Right lobe of liver (tissue), 6 donors: ENCODE results near the gene PIGZ. TPM values are rescaled to one million over a fixed set of nuclear protein-coding genes. Genes with fewer than 3 reads are reported as not detected.
A peak's percentile ranks its signal among the peaks of the same experiment; 100 is the strongest.

Experiments
- ATAC-seq, 4 donors: fragments of 200-7000 bp; cut with Tn5 transposase; one replicate each; pipeline ENCODE4 v1.9.1; 2020; ENCODE audit warnings: mild to moderate bottlenecking in 4 of 4, moderate library complexity in 4 of 4
- DNase-seq, 3 donors: peaks; one replicate each; pipeline ENCODE4 v3.0.0-alpha.2; 2020
- H3K27ac ChIP-seq, 3 donors: fragments of 200-600 bp; one replicate each; pipeline ENCODE4 v1.8.0; 2022
- H3K27me3 ChIP-seq, 2 donors: fragments of 200-600 bp; one replicate each; pipeline ENCODE4 v1.8.0; 2022
- H3K36me3 ChIP-seq, 4 donors: fragments of 200-600 bp; sonication (generic) in 1 of 4; one replicate each; pipeline versions ENCODE4 v1.5.1 to v1.8.0; 2017 to 2022; ENCODE audit warnings: control low read depth in 1 of 4
- H3K4me1 ChIP-seq, 4 donors: fragments of 200-600 bp; sonication (generic) in 1 of 4; one replicate each; pipeline versions ENCODE4 v1.5.1 to v1.8.0; 2017 to 2022; ENCODE audit warnings: control low read depth in 1 of 4
- H3K4me3 ChIP-seq, 3 donors: fragments of 200-600 bp; one replicate each; pipeline ENCODE4 v1.8.0; 2022
- H3K9me3 ChIP-seq, 4 donors: fragments of 200-600 bp; sonication (generic) in 1 of 4; one replicate each; pipeline versions ENCODE4 v1.5.1 to v1.8.0; 2017 to 2022; ENCODE audit warnings: control low read depth in 1 of 4
- POLR2A ChIP-seq: fragments of 450-650 bp; IDR thresholded peaks from one replicate; pipeline ENCODE4 v1.6.1; 2017; ENCODE audit warnings: antibody characterized with exemption, mild to moderate bottlenecking
- WGBS: methylation state at CpG from one replicate; pipeline ENCODE4 v1.1.6; 2018; ENCODE audit warnings: low coverage, low lambda C conversion rate; ENCODE audit not compliant: insufficient coverage; ENCODE audit errors: missing lambda C conversion rate; 5-methylcytosine and 5-hydroxymethylcytosine counted together
- intact Hi-C, 2 donors: fragments of 100-400 bp; cut with DNase I; formaldehyde crosslinking; loops; one replicate each; pipeline versions ENCODE4 v1.11.2 to v1.14.1; 2022
- total RNA-seq, 6 experiments: library from RNA; depleted of rRNA in 2 of 6; stranded (reverse); fragments of >200 nt in 2 of 6; fragmentation: NEBNext Ultra II Directional in 3 of 6; extraction: Animal tissue kit (Norgen Biotek cat#: 25700) in 3 of 6; gene quantifications; one replicate each; pipeline versions ENCODE4 v1.1.0 to v1.2.4, GENCODE V29; 2016 to 2023
- TF ChIP-seq, protein P1 (sequence below), 4 donors: fragments of 200-600 bp in 3 of 4; fragments of 450-650 bp in 1 of 4; IDR thresholded peaks; one replicate each; pipeline versions ENCODE4 v1.5.1 to v1.8.0; 2016 to 2022; ENCODE audit warnings: antibody characterized with exemption in 4 of 4, mild to moderate bottlenecking in 2 of 4
- donor health status: DM: no; HTN: yes; CAD: no.
- donor health status: DM: no; HTN: no; CAD: no.
- donor health status: DM: no; HTN: no; CAD: no.
- donor health status: DM: no; HTN: yes; CAD: no.
- donor health status: DM: no; HTN: yes; CAD: no.

The PIGZ gene
- total RNA-seq, 6 experiments from 2014 or later: 1.2 to 2.8 (median 2.4) TPM

DNA sequence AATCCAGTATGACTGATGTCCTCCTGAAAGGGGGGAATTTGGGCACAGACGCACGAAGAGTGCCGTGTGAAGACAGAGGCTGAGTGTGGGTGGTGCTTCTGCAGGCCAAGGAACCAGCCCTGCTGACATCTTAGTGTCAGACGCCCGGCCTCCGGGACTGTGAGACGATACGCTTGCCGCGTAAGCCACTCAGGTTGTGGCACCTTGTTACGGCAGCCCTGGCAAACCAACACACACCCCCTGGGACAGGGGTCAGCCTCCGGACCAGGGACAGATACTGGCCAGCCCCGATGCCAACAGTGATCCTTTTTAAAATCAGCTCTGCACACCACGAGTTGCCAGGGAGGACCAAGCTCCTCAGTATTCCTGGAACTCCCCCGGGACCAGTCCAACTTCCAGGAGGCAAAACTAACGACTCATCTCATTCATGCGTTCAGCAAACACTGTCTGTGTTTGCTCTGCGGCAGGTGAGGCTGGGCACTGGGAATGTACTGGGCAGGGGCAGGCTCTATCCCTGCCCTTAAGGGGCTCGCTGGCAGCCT is 21.2 kb upstream of the PIGZ start:
- DNase-seq: peak in 2 of 3 donors; percentile 23 to 32
- Histone ChIP-seq H3K36me3 (no peaks in the 10 kb centered on the region), H3K27me3 (no peaks in the 10 kb centered on the region), H3K4me1 (no peaks in the 10 kb centered on the region), H3K9me3 (no peaks in the 10 kb centered on the region), H3K27ac (no peak overlapping the region), H3K4me3 (no peak overlapping the region)
- no peak for ATAC-seq
- TF ChIP-seq, protein P1, sequence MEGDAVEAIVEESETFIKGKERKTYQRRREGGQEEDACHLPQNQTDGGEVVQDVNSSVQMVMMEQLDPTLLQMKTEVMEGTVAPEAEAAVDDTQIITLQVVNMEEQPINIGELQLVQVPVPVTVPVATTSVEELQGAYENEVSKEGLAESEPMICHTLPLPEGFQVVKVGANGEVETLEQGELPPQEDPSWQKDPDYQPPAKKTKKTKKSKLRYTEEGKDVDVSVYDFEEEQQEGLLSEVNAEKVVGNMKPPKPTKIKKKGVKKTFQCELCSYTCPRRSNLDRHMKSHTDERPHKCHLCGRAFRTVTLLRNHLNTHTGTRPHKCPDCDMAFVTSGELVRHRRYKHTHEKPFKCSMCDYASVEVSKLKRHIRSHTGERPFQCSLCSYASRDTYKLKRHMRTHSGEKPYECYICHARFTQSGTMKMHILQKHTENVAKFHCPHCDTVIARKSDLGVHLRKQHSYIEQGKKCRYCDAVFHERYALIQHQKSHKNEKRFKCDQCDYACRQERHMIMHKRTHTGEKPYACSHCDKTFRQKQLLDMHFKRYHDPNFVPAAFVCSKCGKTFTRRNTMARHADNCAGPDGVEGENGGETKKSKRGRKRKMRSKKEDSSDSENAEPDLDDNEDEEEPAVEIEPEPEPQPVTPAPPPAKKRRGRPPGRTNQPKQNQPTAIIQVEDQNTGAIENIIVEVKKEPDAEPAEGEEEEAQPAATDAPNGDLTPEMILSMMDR (IDR thresholded peaks at IDR 0.05): no peak
- no peak for TF ChIP-seq POLR2A
- 73% methylated on average over 6 of the region's 19 CpGs for WGBS
- intact Hi-C loops: no loop called here

DNA sequence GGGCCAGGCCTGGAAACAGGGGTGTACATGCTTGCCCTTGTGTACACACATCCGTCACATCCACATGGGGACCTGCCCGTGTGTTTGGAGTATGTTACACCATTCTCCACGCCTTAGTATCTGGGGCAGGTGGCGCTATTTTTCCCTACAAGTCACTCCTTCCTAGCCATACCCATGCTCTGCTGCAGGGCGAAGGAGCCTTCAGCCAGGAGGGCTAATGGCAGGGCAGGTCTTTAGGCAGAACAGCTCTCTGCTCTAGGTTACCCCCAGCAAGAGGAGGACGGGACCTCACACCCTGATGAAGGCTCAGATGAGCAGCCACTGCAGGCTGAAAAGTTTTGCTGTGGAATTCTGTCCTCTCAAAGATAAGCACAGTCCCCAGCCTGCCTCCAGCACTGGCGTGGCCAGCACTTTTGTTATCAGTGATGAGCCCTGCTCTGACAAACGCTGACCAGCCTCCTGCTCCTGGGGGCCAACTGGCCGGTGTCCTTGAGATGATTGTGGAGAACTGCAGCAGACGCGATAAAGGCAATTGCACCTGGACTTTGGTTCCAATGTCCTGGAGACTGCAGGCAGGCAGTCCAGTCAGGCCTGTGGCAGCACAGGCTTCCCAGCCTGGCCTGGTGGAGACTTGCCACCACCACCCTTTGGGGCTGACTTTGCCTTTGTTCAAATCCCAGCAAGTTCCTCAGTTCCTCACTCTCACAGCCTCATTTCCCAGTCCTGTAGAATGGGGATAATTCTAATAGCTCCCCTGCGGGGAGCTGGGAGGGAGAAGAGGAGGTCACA is 19.8 kb upstream of the PIGZ start:
- H3K36me3 ChIP-seq: no peaks in the 10 kb centered on the region
- intact Hi-C loops: no loop called here
- H3K9me3 ChIP-seq: no peaks in the 10 kb centered on the region
- no peaks in the 10 kb centered on the region for H3K27me3 ChIP-seq
- DNase-seq (peak in 1 of 3 donors; percentile 42), ATAC-seq (peak in 3 of 4 donors; percentile 12 to 53 (median 25))
- no peak overlapping the region for H3K4me3 ChIP-seq
- no peak for TF ChIP-seq POLR2A
- TF ChIP-seq, protein P1 (IDR thresholded peaks at IDR 0.05): no peak
- H3K4me1 ChIP-seq: no peaks in the 10 kb centered on the region
- 33% methylated on average over 3 of the region's 12 CpGs for WGBS
- no peak overlapping the region for H3K27ac ChIP-seq

DNA sequence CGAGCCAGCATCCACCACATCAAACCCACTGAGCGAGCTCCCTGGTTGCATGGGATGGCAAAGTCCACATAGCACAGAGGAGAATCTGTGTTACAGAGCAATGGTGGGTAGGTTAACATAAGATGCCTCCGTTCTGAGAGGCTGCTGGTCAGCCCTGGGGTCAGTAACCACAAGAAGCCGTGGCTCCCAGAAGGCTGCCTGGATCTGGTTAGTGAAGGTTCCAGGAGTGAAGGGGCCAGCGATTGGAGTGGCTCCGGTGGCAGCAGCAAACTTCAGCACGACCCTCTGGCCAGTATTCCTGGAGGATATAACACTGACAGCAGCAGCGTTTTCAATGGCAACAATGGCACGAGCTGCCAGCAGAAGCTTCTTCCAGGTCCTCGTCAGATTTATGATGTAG is 18.4 kb upstream of the PIGZ start:
- WGBS: 87% methylated on average over 3 of the region's 10 CpGs
- DNase-seq (peak in 1 of 3 donors; percentile 19), ATAC-seq (no peak)
- TF ChIP-seq, protein P1 (IDR thresholded peaks at IDR 0.05): no peak
- no peak for TF ChIP-seq POLR2A
- intact Hi-C loops: no loop called here
- Histone ChIP-seq H3K4me1 (no peaks in the 10 kb centered on the region), H3K36me3 (no peaks in the 10 kb centered on the region), H3K4me3 (no peak overlapping the region), H3K27me3 (no peaks in the 10 kb centered on the region), H3K27ac (no peak overlapping the region), H3K9me3 (no peaks in the 10 kb centered on the region)

DNA sequence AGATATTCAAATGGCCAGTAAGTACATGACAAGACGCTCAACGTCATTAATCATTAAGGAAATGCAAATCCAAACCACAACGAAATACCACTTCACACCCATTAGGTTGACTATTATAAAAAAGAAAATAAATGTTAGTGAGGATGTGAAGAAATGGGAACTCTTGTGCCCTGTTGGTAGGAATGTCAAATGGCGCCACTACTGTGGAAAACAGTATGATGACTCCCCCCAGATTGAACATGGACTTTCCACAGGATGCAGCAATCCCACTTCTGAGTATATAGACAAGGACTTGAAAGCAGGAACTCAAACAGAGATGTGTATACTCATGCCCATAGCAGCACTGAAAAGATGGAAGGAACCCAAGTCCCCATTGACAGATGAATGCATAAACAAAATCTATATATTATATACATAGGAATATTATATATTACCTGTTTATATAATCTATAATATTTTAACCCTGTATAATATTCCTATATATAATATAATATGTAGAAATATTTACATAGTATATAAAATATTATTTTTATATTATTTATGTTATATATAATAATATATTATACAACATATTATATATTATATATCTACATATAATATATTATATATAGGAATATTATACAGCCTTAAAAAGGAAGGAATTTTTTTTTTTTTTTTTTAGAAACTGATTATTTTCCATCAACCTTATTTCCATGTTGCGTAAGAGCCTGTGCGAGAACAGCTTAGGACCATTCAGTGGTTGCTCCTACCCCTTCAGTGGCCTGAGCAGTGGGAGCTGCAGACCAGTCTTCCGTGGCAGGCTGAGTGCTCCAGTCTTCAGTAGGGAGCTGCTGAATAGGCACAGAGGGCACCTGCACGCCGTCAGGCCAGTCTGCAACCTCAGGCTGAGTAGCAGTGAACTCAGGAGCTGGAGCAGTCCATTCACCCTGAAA is 17.6 kb upstream of the PIGZ start:
- TF ChIP-seq, protein P1 (IDR thresholded peaks at IDR 0.05): no peak
- TF ChIP-seq POLR2A: no peak
- intact Hi-C loops: no loop called here
- Histone ChIP-seq H3K4me1 (no peaks in the 10 kb centered on the region), H3K27me3 (no peaks in the 10 kb centered on the region), H3K9me3 (no peaks in the 10 kb centered on the region), H3K36me3 (no peaks in the 10 kb centered on the region), H3K27ac (no peak overlapping the region), H3K4me3 (no peak overlapping the region)
- DNase-seq: peak in 1 of 3 donors; percentile 17
- WGBS: 94% methylated on average over 9 of the region's 9 CpGs
- no peak for ATAC-seq
